ENCODE results near the gene CSTF3.
"Not testable (repeated sequence)": the region's sequence is repeated elsewhere in the genome, so short reads cannot be mapped to it uniquely, and the experiment has no call there.

CSTF3 gene

DNA sequence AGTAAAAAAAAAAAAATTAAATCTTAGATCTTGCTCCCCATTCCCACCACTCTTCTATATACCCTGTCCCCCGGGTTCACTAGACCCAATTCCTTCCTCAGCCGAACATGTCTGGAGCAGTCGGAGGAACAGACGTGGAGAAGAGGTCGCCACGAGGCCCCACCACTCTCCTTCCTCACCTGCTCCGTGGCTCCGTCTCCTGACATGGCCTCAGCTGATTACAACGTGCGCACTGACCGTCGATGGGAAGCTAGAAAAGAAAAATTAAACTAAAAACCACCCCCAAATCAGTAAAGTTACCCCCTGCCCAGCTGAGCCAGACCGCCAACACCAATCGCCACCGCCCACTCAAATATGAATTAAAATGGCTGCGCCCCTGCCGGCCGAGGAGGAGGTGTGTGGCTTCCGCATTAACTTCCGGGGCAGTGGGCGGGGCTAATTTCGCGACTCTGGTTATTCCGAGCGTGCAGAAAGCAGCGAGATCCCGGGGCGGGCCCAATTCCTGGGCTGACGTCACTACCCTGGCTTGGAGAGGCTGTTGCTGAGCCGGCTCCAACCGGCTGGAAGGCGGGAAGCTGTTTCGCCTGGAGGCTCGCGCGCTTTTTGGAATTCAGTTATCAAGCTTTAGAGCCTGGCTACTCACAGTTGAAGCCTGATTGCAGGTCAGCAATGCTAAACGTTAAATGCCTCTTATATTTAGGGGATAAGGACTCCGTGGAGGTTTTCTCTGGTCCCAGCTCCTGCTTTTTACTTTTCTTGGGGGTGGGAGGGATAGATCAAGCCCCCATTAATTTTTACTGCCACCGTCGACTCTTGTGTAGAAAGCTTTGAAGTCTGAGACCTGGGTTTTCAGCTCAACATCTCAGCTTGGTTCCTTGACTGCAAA, at the start of gene CSTF3:
Gene CSTF3 (minus strand): TSS at position 361 of the 886 bp plus-strand sequence. CDS start 155 bp downstream, at position 206.
- peak; percentile 92 for DNase-seq

DNA sequence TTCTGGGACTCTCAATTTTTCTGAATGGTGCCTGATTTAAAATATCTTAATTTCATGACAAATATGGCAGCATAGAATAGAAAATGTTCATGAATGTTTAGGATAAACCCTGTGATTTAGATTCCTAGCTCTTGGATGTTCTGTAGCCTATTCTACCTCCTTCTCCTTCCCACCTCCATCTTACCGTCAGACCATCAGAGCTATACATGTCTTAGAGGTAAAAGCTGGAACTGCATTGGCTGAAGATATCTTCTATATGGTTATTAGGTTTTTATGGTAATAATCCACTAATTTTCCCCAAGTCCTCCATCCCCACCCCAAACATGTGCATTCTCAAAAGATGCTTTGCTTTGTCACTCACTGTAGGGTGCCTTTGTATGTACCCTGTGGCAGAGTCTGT, 46.9 kb upstream of the CSTF3 start:
- no peak for DNase-seq

DNA sequence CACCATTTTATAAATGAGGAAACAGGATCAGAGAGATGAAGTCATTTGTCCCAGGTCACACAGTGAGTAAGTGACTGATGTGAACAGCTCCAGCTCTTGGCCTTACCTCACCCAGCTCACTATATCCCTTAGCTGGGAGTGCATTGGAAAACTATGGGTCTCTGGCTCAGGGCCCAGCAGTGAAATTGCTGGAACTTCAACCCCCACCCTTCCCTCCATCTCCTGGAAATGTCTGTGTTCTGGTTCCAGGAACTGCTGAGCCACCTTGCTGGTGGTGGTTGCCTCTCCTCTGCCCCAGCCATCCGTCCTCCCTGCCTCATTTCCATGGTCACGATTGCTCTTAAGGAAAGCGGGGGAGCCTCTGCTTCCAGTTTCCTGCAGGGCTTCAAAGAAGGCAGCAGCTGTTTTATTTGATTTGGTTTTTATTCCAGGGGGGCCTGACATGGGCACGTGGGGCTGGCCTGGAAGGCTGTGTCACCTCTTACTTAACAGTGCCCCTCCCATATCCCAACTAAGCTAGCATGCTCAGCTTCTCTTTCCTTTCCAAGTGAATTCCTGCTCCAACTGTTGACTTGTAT, 46.2 kb upstream of the CSTF3 start:
- no peak for DNase-seq

DNA sequence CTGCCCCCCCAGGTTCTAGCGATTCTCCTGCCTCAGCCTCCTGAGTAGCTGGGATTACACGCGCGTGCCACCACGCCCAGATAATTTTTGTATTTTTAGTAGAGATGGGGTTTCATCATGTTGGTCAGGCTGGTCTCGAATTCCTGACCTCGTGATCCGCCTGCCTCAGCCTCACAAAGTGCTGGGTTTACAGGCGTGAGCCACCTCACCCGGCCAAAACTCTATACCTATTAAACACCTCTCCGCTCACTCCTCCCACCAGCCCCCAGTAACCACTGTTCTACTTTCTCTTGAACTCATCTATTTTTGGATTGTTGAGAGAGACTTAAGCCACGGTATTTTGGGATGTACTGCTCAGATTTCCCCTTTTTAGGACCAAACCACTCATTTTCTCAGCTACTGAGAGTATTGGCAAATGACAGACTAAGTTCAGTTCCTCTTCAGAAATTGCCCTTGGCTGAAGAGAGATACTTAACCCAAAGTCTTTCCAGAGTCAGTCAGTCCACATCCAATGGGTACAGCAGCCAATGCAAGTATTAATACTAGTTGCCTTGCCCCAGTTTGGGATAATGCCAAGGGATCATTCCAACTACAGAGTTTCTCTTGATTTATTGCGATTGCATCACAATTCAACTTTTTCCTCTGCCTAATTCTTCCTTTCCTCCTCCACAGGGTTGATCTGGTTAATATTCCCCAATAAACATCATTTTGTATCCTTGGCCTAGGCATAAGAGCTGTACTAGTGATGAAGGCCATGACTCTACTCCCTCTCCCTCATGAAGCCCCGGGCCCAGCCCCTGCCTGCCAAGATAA, 36.8 kb upstream of the CSTF3 start:
- no peak for DNase-seq

DNA sequence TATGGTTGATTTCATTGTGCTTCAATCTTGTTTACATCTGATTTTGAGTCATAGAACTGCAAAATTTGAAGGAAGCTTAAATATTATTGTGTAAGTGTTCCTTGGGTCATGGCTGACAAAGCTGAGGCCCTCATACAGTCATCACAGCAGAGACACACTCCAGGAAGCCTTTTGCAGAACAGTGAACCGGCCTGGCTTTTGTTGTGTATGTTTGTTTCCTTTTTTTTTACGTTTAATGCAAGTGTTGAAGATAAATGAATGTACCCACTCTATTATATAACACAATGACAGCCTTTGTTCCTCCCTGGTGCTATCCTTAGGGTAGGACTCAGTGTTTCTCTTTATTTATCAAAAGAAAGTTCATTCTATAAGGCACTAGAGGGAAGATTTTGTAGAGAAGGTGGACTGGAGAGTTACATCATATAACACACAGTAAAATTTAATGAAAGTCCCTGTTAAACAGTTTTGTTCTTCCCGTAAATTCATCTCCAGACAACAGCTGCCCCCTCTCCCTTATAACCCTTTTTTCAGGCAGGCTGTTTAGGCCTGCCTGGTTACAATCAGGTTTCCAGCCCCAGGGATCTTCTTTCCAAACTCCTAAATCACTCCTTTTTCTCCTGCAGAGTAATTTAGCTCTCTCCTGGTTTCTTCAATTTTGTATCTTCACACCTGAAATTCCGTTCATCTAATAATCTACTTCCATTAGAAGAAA, 34.3 kb upstream of the CSTF3 start:
- DNase-seq = no peak

DNA sequence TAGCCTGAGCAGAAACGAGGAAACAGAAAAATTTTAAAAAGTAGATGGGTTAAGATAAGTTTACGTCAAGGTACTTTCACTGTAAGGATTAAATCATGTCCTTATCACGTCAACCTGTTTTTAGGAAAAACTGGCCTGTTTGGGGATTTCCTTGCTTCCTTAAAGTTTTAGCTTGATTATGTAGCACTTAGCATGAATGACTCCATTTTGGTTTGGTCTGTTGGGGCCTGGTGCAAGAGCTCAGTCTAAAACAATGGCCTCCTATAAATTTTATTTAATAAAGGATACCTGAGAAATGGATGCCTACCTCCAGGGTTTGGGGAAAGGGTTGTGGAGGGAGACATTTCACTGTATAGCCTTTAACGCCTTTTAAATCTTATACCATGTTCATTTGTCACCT, 33.2 kb upstream of the CSTF3 start:
- no peak for DNase-seq

DNA sequence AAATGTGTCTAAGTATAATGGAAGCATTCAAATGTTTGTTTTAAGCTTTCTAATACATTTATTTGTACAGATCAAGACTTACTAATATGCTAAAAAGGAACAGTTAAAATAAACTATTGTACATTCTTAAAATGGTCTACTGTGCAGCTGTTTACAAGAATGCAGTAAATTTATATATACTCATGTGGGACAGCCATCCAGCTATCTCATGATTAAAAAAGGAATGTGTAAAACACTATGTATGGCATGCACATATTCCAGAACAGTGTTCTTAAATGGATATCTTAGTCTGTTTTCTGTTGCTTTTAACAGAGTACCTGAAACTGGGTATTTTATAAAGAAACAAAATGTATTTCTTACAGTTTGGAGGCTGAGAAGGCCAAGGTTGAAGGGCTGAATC, 30.2 kb upstream of the CSTF3 start:
- DNase-seq = no peak

DNA sequence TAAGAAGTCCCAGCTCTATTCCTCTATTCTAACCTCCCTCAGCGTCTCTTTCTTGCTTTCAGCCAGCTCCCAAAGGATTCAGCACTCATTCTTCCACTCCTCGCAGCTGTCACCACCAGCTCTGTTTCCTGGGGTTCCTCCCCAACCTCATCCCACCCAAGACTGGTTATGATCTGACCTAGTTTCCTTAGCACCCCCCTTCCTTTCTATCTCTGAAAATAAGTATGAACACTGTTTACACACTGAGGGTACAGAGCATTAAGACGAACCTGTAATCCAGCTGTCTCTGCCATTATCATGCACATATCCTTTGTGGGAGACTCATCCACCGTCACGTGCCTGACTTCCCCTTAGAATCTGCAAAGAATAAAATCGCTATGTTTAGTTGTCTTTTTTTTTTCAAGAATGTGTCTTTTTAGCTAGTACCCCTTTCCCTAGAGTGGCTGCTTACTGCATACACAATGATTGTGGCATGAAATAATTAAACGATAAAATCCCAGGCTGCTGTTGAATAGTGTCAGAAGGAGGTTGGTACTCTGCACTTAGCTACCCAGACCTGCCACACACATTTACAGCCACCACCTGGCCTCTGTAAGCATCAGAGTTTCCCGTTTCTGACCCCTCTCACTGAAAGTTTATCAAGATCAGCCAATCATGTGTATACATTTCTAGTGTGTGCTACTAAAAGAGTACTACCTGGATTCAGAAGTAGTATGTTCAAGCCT, 26.9 kb upstream of the CSTF3 start:
- DNase-seq = peak; percentile 21

DNA sequence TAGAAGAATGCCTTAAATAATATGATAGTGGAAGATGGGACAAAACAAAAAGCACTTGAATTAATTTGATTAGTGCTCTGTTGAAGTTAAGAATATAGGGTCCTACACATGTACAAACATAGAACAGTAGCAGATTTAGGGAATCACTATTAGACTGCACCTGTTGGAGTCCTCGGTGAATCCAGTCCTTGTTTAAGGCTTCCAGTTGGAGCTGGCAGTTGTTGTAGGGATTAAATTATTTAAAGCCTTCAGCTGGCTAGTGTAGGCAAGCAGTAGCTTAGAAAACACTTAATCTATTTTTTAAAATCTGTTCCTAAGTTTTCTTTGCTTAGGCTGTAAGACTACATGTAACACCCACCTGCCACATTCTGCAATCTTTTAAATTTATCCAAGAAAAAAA, 24.5 kb upstream of the CSTF3 start:
- DNase-seq = peak; percentile 79

DNA sequence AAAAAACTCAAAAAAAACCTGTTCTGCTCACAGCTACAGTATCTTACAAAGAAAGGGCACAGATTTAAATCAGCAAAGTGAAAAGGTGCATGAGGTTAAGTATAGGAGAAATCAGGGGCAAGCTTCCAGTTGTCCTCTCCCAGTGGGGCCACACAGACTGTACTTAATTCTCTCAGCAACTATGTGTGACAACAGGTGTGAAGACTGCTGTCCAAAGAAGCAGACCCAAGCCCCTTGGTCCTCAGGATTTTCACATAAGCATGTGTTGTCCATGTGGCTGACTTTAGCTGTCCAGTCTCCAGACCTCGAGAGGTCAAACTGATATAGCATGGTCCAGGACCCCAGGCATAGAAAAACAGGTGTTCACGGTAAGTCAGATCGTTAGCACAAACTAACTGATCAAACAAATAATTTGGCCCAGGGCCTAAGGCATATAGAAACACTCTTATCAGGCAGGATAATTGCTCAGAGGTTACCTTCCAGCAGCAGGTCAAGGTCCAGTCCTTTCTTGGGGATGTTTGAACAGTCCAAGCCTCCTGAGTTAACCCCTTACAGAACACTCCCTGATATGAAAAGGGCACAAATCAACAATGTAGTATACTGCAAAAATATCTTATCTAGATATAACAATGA, 21.1 kb upstream of the CSTF3 start:
- DNase-seq = no peak

DNA sequence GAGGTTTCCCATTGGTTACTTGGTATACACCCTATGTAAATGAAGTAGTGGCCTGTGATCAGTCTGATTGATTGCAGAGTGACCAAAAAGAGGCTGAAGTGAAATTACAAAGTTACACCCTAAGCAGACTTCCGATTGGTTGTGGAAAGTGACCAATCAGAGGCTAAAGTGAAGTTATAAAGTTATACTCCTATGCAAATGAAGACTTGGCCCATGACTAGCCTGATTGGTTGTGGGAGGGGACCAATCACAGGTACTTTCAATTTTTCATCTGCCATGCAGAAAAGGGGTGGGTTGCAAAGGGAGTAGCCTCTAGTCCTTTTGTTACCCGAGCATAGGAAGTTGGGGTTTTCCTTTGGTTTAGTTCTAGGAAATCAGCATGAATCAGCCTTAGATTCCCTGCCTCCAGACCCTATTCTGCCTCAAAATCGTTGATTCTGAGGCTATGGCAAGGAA, 18.1 kb upstream of the CSTF3 start:
- DNase-seq = no peak

DNA sequence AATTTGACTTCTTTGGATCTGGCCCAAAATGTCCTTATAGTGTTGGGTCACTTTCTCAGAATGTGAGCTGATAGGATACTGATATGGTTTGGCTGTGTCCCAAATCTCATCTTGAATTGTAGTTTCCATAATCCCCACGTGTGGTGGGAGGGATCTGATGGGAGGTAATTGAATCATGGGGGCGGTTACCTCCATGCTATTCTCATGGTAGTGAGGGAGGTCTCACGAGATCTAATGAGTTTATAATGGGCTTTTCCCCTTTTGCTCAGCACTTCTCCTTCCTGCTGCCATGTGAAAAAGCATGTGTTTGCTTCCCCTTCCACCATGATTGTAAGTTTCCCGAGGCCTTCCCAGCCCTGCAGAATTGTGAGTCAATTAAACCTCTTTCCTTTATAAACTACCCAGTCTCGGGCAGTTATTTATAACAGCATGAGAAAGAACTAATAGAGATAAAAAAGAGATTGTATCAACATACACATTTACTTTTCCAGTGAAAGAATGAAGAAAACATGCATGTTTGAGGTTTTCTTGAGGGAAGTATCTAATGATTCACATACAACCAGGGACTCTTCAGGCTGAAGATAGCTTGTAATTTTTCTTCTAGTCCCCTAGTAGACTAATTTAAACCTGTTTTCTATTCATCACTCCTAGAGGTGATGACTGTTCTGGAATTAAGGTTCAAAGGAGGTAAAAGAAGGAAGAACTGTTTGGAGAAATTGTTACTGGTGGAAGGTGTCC, 17.3 kb upstream of the CSTF3 start:
- no peak for DNase-seq

DNA sequence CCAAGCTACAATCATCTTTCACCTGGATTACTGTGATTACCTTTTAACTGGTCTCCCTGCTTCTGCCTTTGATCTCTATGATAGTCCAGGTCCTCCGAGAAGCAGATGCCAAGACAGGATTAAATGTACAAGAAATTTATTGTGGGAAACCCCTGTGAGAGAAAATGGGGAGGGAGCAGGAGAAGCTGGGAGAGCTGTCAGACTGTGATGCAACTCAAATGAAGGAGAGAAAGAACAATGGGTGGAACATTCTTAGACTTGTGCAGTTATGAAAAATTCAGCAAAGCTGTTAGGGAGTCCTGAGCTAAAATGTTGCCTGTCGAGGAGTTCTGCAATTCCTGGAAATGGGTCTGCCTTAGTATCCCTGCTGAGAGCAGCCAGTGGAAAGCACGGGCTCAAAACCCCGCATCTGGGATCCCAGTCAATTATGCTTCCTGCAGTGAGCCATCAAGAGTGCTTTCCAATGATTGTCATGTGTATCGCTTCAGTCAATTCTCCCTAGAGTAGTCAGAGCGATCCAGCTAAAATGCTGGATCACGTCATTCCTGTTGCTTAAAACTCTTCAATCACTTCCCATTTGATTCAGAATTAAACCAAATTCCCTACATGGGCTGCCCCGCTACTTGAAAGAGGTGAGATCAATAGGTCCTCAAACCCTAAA, 16.5 kb upstream of the CSTF3 start:
- no peak for DNase-seq

DNA sequence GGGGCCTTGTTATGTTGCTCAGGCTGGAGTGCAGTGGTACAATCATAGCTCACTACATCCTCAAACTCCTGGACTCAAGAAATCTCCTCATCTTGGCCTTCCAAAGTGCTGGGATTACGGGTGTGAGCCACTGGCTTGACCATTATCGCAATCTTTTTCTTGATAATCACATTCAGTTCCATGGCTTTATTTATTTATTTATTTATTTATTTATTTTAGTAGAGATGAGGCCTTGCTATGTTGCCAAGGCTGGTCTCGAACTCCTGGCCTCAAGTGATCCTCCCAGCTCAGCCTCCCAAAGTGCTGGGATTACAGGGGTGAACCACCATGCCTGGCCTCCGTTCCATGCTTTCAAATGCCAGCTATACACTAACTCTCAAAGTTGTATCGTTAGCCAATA, 15.5 kb upstream of the CSTF3 start:
- not testable (repeated sequence) for DNase-seq

DNA sequence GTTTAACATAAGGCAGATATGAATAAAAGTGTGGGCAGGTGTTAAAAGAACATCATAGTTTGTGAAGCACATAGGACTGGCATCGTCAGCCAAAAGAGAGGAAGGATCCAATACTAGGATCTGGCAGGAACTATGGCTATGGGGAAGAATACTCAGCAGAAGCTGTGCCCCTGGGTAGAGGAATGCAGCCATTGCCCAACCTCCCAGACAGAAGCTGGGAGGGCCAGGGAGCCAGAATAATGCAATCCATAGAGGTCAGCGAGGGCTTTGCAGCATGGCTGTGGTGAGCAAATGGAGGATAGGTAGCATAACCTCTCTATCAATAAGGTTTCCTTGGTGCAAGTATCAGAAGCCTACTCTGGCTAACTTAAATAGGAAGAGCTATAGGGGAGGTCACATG, 11.7 kb upstream of the CSTF3 start:
- no peak for DNase-seq

DNA sequence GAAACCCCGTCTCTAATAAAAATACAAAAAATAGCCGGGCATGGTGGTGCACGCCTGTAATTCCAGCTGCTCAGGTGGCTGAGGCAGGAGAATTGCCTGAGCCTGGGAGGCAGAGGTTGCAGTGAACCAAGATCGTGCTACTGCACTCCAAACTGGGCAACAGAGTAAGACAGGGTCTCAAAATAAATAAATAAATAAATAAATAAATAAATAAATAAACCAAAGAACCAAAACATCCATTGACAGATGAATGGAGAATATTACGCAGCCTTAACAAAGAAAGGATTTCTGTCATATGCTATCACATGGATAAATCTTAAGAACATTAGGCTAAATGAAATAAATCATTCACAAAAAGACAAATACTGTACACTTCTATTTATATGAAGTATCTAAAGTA, 11.1 kb upstream of the CSTF3 start:
- DNase-seq = no peak

DNA sequence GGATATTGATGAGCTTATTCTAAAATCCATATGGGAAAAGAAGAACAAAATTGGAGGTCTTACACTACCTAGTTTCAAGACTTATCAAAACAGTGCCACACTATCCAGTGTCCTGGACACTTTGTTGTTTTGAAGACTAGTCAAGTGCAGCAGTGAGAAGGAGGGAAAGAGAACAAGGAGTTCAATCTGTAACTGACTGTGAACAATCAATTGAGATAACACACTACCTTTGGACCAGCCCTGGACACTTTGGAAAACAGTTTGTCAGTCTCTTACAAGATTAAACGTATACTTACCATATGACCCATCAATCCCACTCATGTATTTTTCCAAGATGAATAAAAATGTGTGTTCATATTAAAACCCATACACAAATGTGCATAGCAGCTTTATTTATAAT, 10.0 kb upstream of the CSTF3 start:
- DNase-seq = no peak

DNA sequence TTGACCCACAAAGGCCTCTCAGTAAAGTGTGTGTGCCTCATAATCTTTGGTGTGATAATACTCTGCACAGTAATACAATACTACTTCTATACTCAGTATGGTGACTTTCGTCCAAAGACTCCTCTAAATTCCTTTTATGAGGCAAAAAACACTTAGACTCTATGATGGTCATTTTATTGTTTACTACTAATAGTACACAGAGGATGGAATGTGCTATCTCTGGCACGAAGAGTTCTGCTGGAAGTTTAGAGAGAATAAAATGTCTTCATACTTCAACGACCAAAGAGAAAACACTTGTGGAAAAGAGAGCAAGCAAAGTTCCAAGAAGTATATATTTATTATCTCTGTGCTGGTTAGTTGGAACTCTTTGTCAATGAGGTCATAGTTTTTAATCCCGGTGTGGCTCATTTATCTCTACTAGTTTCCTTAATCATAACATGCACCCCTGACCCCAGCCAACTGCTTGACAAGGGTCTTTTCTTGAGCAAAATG, 7.5 kb upstream of the CSTF3 start:
- no peak for DNase-seq

DNA sequence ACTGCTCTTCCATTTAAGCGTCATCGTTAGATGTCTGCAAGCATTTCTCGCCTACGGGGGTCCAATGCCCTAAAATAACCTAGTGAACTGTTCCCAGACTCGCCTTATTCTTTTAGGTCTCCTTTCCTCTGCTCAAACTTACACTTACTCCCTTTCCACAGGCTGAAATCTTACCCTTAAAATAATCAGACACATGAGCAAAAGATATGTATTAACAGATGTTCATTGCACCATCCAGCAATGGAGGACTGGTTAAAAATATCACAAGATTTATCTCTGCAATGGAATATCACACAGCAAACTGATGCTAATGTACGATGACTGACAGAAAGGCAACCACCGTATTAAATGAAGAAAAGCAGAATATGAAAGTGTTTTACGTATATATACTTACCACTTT, 1.6 kb upstream of the CSTF3 start:
- DNase-seq = no peak

DNA sequence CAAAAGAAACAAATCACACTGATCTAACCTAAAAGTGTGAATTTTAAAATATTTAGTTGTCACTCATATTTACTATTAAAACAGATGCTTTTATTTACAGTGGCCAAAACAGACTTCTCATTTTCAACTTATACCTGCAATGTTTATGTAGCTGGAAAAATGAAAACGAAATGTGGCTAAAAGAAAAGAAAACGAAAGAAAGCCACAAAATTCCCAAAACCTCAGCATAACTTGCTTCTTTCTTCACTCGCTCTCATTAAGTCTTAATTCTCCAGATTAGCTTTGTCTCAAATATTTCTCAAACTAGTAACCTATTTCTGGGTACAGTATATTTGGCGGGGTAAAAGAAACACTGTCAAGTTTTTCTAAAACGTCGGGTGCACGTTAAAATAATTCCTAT, 693 bp downstream of the CSTF3 start:
- no peak for DNase-seq

All from NCI-H524 treated with DMSO at 0.1 percent for 48 hours (cell line).